ENCODE results near the gene EVA1A. TPM values are rescaled to one million over a fixed set of nuclear protein-coding genes. Genes with fewer than 3 reads are reported as not detected.

Gene EVA1A
- total RNA-seq, 1 donor from 2014 or later = 19.0 TPM

DNA sequence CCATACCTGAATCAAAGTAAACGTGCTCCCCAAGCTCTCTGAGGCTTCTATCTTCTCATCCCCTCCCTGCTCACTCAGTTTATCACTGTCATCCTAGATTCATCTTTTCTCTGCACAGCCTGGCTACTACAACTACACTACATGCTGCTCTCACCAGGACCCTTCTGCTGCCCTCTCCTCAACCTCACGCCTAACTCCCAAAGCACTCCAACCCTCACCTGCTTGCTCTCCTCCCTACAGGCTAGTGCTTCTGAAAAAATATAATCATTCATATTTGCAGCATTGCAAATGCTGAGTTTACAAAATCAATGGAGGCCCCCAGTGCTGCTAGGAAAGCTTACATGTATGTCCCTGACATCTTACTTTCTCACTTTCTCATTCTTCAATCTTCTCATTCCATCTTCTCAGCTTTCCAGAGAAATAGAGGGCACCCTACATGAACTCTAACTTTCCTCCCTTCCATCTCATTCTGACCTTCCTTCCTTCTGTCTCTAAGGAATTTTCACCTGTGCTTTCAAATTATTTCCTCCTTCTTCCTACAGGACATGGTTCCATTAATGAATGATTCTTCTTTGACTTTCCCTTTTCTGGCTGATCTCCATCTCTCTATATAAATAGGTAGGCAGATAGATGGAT, 36.3 kb downstream of the EVA1A start:
- no peak overlapping the region for H3K4me3 ChIP-seq (ENCODE audit: insufficient read depth, low read depth, low read length)
- H3K79me2 ChIP-seq (ENCODE audit: insufficient read depth, low read length) = peaks cover 88% of the 10 kb centered on the region
- no peak for TF ChIP-seq EZH2 (IDR thresholded peaks at IDR 0.05; ENCODE audit: insufficient read depth, low read length)
- TF ChIP-seq, protein P1, sequence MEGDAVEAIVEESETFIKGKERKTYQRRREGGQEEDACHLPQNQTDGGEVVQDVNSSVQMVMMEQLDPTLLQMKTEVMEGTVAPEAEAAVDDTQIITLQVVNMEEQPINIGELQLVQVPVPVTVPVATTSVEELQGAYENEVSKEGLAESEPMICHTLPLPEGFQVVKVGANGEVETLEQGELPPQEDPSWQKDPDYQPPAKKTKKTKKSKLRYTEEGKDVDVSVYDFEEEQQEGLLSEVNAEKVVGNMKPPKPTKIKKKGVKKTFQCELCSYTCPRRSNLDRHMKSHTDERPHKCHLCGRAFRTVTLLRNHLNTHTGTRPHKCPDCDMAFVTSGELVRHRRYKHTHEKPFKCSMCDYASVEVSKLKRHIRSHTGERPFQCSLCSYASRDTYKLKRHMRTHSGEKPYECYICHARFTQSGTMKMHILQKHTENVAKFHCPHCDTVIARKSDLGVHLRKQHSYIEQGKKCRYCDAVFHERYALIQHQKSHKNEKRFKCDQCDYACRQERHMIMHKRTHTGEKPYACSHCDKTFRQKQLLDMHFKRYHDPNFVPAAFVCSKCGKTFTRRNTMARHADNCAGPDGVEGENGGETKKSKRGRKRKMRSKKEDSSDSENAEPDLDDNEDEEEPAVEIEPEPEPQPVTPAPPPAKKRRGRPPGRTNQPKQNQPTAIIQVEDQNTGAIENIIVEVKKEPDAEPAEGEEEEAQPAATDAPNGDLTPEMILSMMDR (IDR thresholded peaks at IDR 0.05; ENCODE audit: insufficient read depth, low read depth, low read length) = no peak
- peaks cover 21% of the 10 kb centered on the region for H3K36me3 ChIP-seq (ENCODE audit: insufficient read depth, low read length)
- H3K9ac ChIP-seq (ENCODE audit: low read length) = no peak overlapping the region
- peaks cover 69% of the 10 kb centered on the region for H4K20me1 ChIP-seq (ENCODE audit: insufficient read depth, low read length)
- Mint-ChIP-seq H3K4me1 (ENCODE audit: low read depth, unreplicated experiment) (peaks cover 23% of the 10 kb centered on the region), H3K9me3 (ENCODE audit: unreplicated experiment) (peaks cover 2% of the 10 kb centered on the region), H3K27ac (ENCODE audit: unreplicated experiment) (no peak overlapping the region), H3K4me3 (ENCODE audit: unreplicated experiment) (no peak overlapping the region), H3K36me3 (ENCODE audit: low read depth, unreplicated experiment) (peaks cover 8% of the 10 kb centered on the region), H3K27me3 (ENCODE audit: low read depth, unreplicated experiment) (no peaks in the 10 kb centered on the region)
- no peaks in the 10 kb centered on the region for H3K9me3 ChIP-seq (ENCODE audit: insufficient read depth, low read depth, low read length)
- H3K27me3 ChIP-seq (ENCODE audit: insufficient read depth, low read length) = no peaks in the 10 kb centered on the region
- H3K27ac ChIP-seq (ENCODE audit: low read depth, low read length) = peak overlapping the region; percentile 17
- peaks cover 54% of the 10 kb centered on the region for H3K4me1 ChIP-seq (ENCODE audit: insufficient read depth, low read length)
- DNase-seq (ENCODE audit: low read depth) (no peak), FAIRE-seq (no peak)
- H3K4me2 ChIP-seq (ENCODE audit: low read length) = peak overlapping the region; percentile 57
- no peak overlapping the region for H2AFZ ChIP-seq (ENCODE audit: low read depth, low read length)

DNA sequence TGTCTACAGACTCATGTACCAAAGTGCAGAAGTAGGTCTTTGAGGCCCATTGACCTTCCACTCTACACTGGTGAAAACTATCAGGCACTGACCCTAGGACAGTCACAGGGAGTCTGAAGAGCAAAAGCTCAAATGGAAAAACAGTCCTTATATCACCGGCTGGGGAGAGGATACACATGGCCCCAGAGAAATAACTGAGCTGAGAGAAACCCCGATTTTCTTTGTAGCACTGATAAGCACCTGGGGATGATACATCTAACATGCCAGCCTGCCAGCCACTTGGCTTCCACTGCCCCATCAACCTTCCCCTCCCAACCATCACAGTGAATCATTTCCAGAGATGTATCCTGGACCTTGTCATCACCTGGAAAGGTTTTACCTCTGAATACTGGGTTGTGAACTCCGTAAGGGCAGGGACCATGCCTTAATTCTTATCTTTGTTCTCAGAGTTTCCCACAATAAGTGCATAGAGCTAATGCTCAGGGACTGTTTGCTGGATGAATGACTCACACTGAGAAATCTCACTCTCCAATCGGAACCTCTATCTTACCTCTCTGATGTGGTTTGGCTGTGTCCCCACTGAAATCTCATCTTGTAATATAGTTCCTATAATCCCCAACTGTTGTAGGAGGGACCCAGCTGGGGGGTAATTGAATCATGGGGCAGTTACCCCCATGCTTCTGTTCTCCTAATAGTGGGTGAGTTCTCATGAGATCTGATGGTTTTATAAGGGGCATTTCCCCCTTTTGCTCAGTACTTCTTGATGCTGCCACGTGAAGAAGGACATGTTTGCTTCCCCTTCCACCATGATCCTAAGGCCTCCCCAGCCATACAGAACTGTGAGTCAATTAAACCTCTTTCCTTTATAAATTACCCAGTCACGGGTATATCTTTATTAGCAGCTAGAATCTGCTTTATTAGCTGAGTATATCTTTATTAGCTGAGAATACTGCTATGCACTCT, 37.1 kb downstream of the EVA1A start:
- Histone ChIP-seq H3K79me2 (ENCODE audit: insufficient read depth, low read length) (peaks cover 88% of the 10 kb centered on the region), H3K4me2 (ENCODE audit: low read length) (peak overlapping the region; percentile 57)
- no peak overlapping the region for H3K27ac Mint-ChIP-seq (ENCODE audit: unreplicated experiment)

More for the DNA sequence above, 37.1 kb downstream of the EVA1A start:
- peaks cover 2% of the 10 kb centered on the region for H3K9me3 Mint-ChIP-seq (ENCODE audit: unreplicated experiment)
- H3K9ac ChIP-seq (ENCODE audit: low read length) = peak overlapping the region; percentile 6
- H3K27me3 Mint-ChIP-seq (ENCODE audit: low read depth, unreplicated experiment) = no peaks in the 10 kb centered on the region
- H3K27me3 ChIP-seq (ENCODE audit: insufficient read depth, low read length) = no peaks in the 10 kb centered on the region
- FAIRE-seq = peak; percentile 56
- peak overlapping the region; percentile 68 for H3K27ac ChIP-seq (ENCODE audit: low read depth, low read length)
- TF ChIP-seq EZH2 (IDR thresholded peaks at IDR 0.05; ENCODE audit: insufficient read depth, low read length) = no peak
- TF ChIP-seq, protein P1 (IDR thresholded peaks at IDR 0.05; ENCODE audit: insufficient read depth, low read depth, low read length) = no peak
- peaks cover 54% of the 10 kb centered on the region for H3K4me1 ChIP-seq (ENCODE audit: insufficient read depth, low read length)
- peaks cover 23% of the 10 kb centered on the region for H3K4me1 Mint-ChIP-seq (ENCODE audit: low read depth, unreplicated experiment)
- no peak overlapping the region for H3K4me3 ChIP-seq (ENCODE audit: insufficient read depth, low read depth, low read length)
- H3K36me3 ChIP-seq (ENCODE audit: insufficient read depth, low read length) = peaks cover 24% of the 10 kb centered on the region
- DNase-seq (ENCODE audit: low read depth) = peak; percentile 93
- peaks cover 13% of the 10 kb centered on the region for H3K36me3 Mint-ChIP-seq (ENCODE audit: low read depth, unreplicated experiment)
- H4K20me1 ChIP-seq (ENCODE audit: insufficient read depth, low read length) = peaks cover 69% of the 10 kb centered on the region
- H3K4me3 Mint-ChIP-seq (ENCODE audit: unreplicated experiment) = peak overlapping the region; percentile 7
- no peaks in the 10 kb centered on the region for H3K9me3 ChIP-seq (ENCODE audit: insufficient read depth, low read depth, low read length)
- H2AFZ ChIP-seq (ENCODE audit: low read depth, low read length) = no peak overlapping the region
